ENCODE results near the gene CAMKMT. TPM values are rescaled to one million over a fixed set of nuclear protein-coding genes. Genes with fewer than 3 reads are reported as not detected.

CAMKMT gene
- total RNA-seq, 1 experiment from 2014 or later = 6.6 TPM

Other genes starting within 250 kb of the CAMKMT start
- gene PPM1B, start 193.1 kb upstream of the CAMKMT start, total RNA-seq (2014; rRNA removed; shearing (Covaris generic)) = 28.0 and 33.6 TPM in 2 replicates
- gene SLC3A1, start 86.5 kb upstream of the CAMKMT start, total RNA-seq (2014; rRNA removed; shearing (Covaris generic)) = under 0.01 and 0.29 TPM in 2 replicates
- gene PREPL, start 453 bp upstream of the CAMKMT start, total RNA-seq (2014; rRNA removed; shearing (Covaris generic)) = 45.4 and 53.3 TPM in 2 replicates